Ascending aorta (tissue), 2 donors: ENCODE data around the gene PACSIN1. TPM values are rescaled to one million over a fixed set of nuclear protein-coding genes. Genes with fewer than 3 reads are reported as not detected.

Experiments used
- DNase-seq, 2 donors: peaks; one replicate each; pipeline ENCODE4 v3.0.0-alpha.2; 2019; ENCODE audit warnings: low spot score in 2 of 2
- H3K27ac ChIP-seq, 2 donors: fragments of 200-600 bp; sonication (generic); one replicate each; pipeline ENCODE4 v1.5.1; 2016 to 2017; ENCODE audit warnings: mild to moderate bottlenecking in 1 of 2
- H3K27me3 ChIP-seq: fragments of 200-600 bp; sonication (generic); one replicate; pipeline ENCODE4 v1.5.1; 2017
- H3K36me3 ChIP-seq, 2 donors: fragments of 200-600 bp; sonication (generic); one replicate each; pipeline ENCODE4 v1.5.1; 2016
- H3K4me1 ChIP-seq, 2 donors: fragments of 200-600 bp; sonication (generic); one replicate each; pipeline ENCODE4 v1.5.1; 2016 to 2017; ENCODE audit warnings: mild to moderate bottlenecking in 1 of 2
- H3K4me3 ChIP-seq, 2 donors: fragments of 200-600 bp; sonication (generic); one replicate each; pipeline ENCODE4 v1.5.1; 2016 to 2017; ENCODE audit warnings: mild to moderate bottlenecking in 1 of 2
- H3K9me3 ChIP-seq, 2 donors: fragments of 200-600 bp; sonication (generic); one replicate each; pipeline ENCODE4 v1.5.1; 2016
- CTCF ChIP-seq, 3 experiments: fragments of 200-600 bp in 2 of 3; fragments of 450-650 bp in 1 of 3; sonication (generic) in 2 of 3; IDR thresholded peaks; one replicate each; pipeline ENCODE4 v1.5.1; 2016 to 2019; ENCODE audit warnings: antibody characterized with exemption in 3 of 3, mild to moderate bottlenecking in 1 of 3, moderate library complexity in 1 of 3
- intact Hi-C: fragments of 100-400 bp; cut with DNase I; formaldehyde crosslinking; loops from one replicate; pipeline ENCODE4 v1.15.1; 2023
- total RNA-seq: library from RNA; depleted of rRNA; stranded (reverse); fragments of >200 nt; gene quantifications from one replicate; pipeline ENCODE4 v1.1.0, GENCODE V29; 2016

The PACSIN1 gene
- total RNA-seq, 1 donor from 2014 or later, result not detected

GRCh38 chr6:34559651-34560365, 93.9 kb downstream of the PACSIN1 start:
- no peak overlapping the region for H3K4me3 ChIP-seq
- H3K27ac ChIP-seq, result no peak overlapping the region
- TF ChIP-seq CTCF (IDR thresholded peaks at IDR 0.05), result no peak
- H3K36me3 ChIP-seq, result no peaks in the 10 kb centered on the region
- no peaks in the 10 kb centered on the region for H3K4me1 ChIP-seq
- no peak for DNase-seq
- H3K27me3 ChIP-seq, result no peaks in the 10 kb centered on the region
- intact Hi-C loops, result no loop called here
- H3K9me3 ChIP-seq, result peaks cover 0 to 4% of the 10 kb centered on the region in 2 donors

GRCh38 chr6:34560366-34561226, 94.7 kb downstream of the PACSIN1 start:
- H3K9me3 ChIP-seq, result peaks cover 0 to 4% of the 10 kb centered on the region in 2 donors
- intact Hi-C loops, result no loop called here
- no peak overlapping the region for H3K4me3 ChIP-seq
- no peak overlapping the region for H3K27ac ChIP-seq
- H3K27me3 ChIP-seq, result no peaks in the 10 kb centered on the region
- H3K36me3 ChIP-seq, result no peaks in the 10 kb centered on the region
- no peak for TF ChIP-seq CTCF (IDR thresholded peaks at IDR 0.05)
- H3K4me1 ChIP-seq, result no peaks in the 10 kb centered on the region
- DNase-seq, result no peak

- H3K4me3 ChIP-seq, result no peak overlapping the region
- peaks cover 0 to 4% of the 10 kb centered on the region in 2 donors for H3K9me3 ChIP-seq
- intact Hi-C loops, result no loop called here
- H3K27me3 ChIP-seq, result no peaks in the 10 kb centered on the region
- H3K4me1 ChIP-seq, result no peaks in the 10 kb centered on the region
- no peak overlapping the region for H3K27ac ChIP-seq
- TF ChIP-seq CTCF (IDR thresholded peaks at IDR 0.05), result no peak
- no peak for DNase-seq
- no peaks in the 10 kb centered on the region for H3K36me3 ChIP-seq
These were observed 95.3 kb downstream of the PACSIN1 start for GRCh38 chr6:34561227-34561530.

GRCh38 chr6:34562350-34562749, 96.5 kb downstream of the PACSIN1 start:
- intact Hi-C loops, result no loop called here
- H3K27me3 ChIP-seq, result no peaks in the 10 kb centered on the region
- TF ChIP-seq CTCF (IDR thresholded peaks at IDR 0.05), result no peak
- no peaks in the 10 kb centered on the region for H3K36me3 ChIP-seq
- H3K4me3 ChIP-seq, result no peak overlapping the region
- no peaks in the 10 kb centered on the region for H3K4me1 ChIP-seq
- DNase-seq, result no peak
- H3K9me3 ChIP-seq, result peaks cover 0 to 4% of the 10 kb centered on the region in 2 donors
- no peak overlapping the region for H3K27ac ChIP-seq

GRCh38 chr6:34562861-34563512, 97.1 kb downstream of the PACSIN1 start:
- intact Hi-C loops, result no loop called here
- DNase-seq, result no peak
- no peak overlapping the region for H3K27ac ChIP-seq
- H3K4me3 ChIP-seq, result no peak overlapping the region
- H3K27me3 ChIP-seq, result no peaks in the 10 kb centered on the region
- no peaks in the 10 kb centered on the region for H3K4me1 ChIP-seq
- TF ChIP-seq CTCF (IDR thresholded peaks at IDR 0.05), result no peak
- H3K36me3 ChIP-seq, result no peaks in the 10 kb centered on the region
- peaks cover 0 to 4% of the 10 kb centered on the region in 2 donors for H3K9me3 ChIP-seq
